ENCODE measurements around the gene NLGN1. TPM values are rescaled to one million over a fixed set of nuclear protein-coding genes. Genes with fewer than 3 reads are reported as not detected.
"Not testable (repeated sequence)": the region's sequence is repeated elsewhere in the genome, so short reads cannot be mapped to it uniquely, and the experiment has no call there.

The NLGN1 gene
- total RNA-seq, 3 donors from 2014 or later: 4.4 to 12.3 (median 6.9) TPM

DNA sequence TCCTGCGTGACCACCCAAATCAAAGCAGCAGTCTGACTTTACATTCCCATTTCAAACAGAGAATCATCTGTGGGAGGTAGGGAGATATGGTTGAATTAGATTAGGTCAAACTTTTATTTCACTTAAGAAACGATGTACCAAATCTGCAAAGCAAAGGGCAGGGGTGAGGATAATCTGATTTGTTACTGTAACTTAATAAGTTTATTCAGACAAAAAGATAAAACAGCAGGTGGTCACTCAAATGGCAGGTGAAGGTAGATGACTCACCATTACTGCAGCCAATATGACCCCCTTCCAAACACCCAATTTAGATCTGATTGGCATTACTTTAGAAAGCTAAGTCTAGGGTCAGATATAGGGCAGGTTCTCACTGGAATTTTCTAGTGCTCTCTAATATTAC, 810.6 kb downstream of the NLGN1 start:
- intact Hi-C loops (cut with DNase I; ENCODE audit: low total_unique reads): no loop called here
- TF ChIP-seq POLR2AphosphoS5 (IDR thresholded peaks at IDR 0.05) (no peak), POLR2A (IDR thresholded peaks at IDR 0.05) (no peak)
- TF ChIP-seq, protein P1, sequence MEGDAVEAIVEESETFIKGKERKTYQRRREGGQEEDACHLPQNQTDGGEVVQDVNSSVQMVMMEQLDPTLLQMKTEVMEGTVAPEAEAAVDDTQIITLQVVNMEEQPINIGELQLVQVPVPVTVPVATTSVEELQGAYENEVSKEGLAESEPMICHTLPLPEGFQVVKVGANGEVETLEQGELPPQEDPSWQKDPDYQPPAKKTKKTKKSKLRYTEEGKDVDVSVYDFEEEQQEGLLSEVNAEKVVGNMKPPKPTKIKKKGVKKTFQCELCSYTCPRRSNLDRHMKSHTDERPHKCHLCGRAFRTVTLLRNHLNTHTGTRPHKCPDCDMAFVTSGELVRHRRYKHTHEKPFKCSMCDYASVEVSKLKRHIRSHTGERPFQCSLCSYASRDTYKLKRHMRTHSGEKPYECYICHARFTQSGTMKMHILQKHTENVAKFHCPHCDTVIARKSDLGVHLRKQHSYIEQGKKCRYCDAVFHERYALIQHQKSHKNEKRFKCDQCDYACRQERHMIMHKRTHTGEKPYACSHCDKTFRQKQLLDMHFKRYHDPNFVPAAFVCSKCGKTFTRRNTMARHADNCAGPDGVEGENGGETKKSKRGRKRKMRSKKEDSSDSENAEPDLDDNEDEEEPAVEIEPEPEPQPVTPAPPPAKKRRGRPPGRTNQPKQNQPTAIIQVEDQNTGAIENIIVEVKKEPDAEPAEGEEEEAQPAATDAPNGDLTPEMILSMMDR (IDR thresholded peaks at IDR 0.05): no peak

DNA sequence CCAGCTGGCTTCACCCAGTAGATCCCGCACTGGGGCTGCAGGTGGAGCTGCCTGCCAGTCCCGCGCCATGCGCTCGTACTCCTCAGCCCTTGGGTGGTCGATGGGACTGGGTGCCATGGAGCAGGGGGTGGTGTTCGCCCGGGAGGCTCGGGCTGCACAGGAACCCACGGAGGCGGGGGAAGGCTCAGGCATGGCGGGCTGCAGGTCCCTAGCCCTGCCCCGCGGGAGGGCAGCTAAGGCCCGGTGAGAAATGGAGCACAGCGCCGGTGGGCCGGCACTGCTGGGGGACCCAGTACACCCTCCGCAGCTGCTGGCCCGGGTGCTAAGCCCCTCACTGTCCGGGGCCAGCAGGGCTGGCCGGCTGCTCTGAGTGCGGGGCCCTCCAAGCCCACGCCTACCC, 814.4 kb downstream of the NLGN1 start:
- intact Hi-C loops (cut with DNase I; ENCODE audit: low total_unique reads); H3K27ac ChIP-seq; H3K9me3 ChIP-seq; H3K27me3 ChIP-seq; H3K36me3 ChIP-seq; H3K4me1 ChIP-seq; H3K4me3 ChIP-seq; DNase-seq (ENCODE audit: low spot score in 2 of 2): not testable (repeated sequence)

More for the DNA sequence above, 810.6 kb downstream of the NLGN1 start:
- Histone ChIP-seq H3K27me3 (no peaks in the 10 kb centered on the region), H3K4me1 (no peaks in the 10 kb centered on the region), H3K36me3 (no peaks in the 10 kb centered on the region), H3K9me3 (no peaks in the 10 kb centered on the region), H3K27ac (no peak overlapping the region), H3K4me3 (no peak overlapping the region)
- DNase-seq (ENCODE audit: low spot score in 2 of 2): no peak

- intact Hi-C loops (cut with DNase I; ENCODE audit: low total_unique reads): no loop called here
- no peaks in the 10 kb centered on the region for H3K4me1 ChIP-seq
- no peak for TF ChIP-seq POLR2A (IDR thresholded peaks at IDR 0.05)
- H3K9me3 ChIP-seq: no peaks in the 10 kb centered on the region
- H3K36me3 ChIP-seq: no peaks in the 10 kb centered on the region
- H3K4me3 ChIP-seq: no peak overlapping the region
- no peaks in the 10 kb centered on the region for H3K27me3 ChIP-seq
- H3K27ac ChIP-seq: no peak overlapping the region
- DNase-seq (ENCODE audit: low spot score in 2 of 2): no peak
Observed at GRCh38 chr3:174215456-174215855, 817.9 kb downstream of the NLGN1 start.

GRCh38 chr3:174216019-174216418, 818.5 kb downstream of the NLGN1 start:
- Histone ChIP-seq H3K27ac (no peak overlapping the region), H3K36me3 (no peaks in the 10 kb centered on the region), H3K4me3 (no peak overlapping the region), H3K9me3 (no peaks in the 10 kb centered on the region), H3K27me3 (no peaks in the 10 kb centered on the region), H3K4me1 (no peaks in the 10 kb centered on the region)
- TF ChIP-seq, protein P1 (IDR thresholded peaks at IDR 0.05): no peak
- TF ChIP-seq POLR2AphosphoS5 (IDR thresholded peaks at IDR 0.05) (no peak), POLR2A (IDR thresholded peaks at IDR 0.05) (no peak)
- intact Hi-C loops (cut with DNase I; ENCODE audit: low total_unique reads): no loop called here
- DNase-seq (ENCODE audit: low spot score in 2 of 2): no peak

DNA sequence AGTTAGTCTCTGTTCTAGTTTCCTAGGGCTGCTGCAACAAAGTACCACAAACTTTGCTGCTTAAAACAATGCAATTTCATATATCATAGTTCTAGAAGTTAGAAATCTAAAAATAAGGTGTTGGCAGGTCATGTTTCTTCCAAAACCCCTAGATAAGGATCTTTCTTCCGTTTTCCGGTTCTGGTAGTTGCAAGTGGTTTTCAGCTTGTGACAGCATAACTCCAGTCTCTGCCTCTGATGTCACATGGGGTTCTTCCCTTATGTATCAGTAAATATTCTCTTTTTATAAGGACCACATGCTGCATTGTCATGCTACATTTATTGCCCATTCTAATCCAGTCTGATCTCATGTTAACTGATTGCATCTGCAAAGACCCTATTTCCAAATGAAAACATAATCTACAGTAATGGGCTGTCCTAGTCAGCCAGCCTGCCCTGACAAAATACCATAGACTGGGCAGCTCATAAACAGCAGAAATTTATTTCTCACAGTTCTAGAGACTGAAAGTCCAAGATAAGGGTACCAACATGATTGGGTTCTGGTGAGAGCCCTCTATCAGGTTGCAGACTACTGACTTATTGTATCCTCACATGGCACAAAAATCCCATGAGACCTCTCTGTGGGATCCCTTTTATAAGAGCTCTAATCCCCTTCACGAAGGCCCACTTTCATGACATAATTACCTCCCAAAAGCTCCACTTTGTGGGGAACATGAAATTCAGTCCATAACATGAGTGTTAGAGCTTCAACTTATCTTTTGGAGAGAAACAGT, 819.6 kb downstream of the NLGN1 start:
- TF ChIP-seq POLR2AphosphoS5 (IDR thresholded peaks at IDR 0.05) (no peak), POLR2A (IDR thresholded peaks at IDR 0.05) (no peak)
- TF ChIP-seq, protein P1 (IDR thresholded peaks at IDR 0.05): no peak
- no peaks in the 10 kb centered on the region for H3K4me1 ChIP-seq
- H3K36me3 ChIP-seq: no peaks in the 10 kb centered on the region
- H3K4me3 ChIP-seq: no peak overlapping the region
- intact Hi-C loops (cut with DNase I; ENCODE audit: low total_unique reads): no loop called here
- DNase-seq (ENCODE audit: low spot score in 2 of 2): no peak
- no peaks in the 10 kb centered on the region for H3K9me3 ChIP-seq
- no peak overlapping the region for H3K27ac ChIP-seq
- no peaks in the 10 kb centered on the region for H3K27me3 ChIP-seq

GRCh38 chr3:174218016-174218415, 820.5 kb downstream of the NLGN1 start:
- no peaks in the 10 kb centered on the region for H3K36me3 ChIP-seq
- TF ChIP-seq, protein P1 (IDR thresholded peaks at IDR 0.05): no peak
- no peak for TF ChIP-seq POLR2A (IDR thresholded peaks at IDR 0.05)
- no peak for DNase-seq (ENCODE audit: low spot score in 2 of 2)
- H3K4me1 ChIP-seq: no peaks in the 10 kb centered on the region
- H3K9me3 ChIP-seq: no peaks in the 10 kb centered on the region
- no peaks in the 10 kb centered on the region for H3K27me3 ChIP-seq
- no peak overlapping the region for H3K27ac ChIP-seq
- no peak overlapping the region for H3K4me3 ChIP-seq
- intact Hi-C loops (cut with DNase I; ENCODE audit: low total_unique reads): no loop called here
